Measurements from ENCODE around the gene ABCB8. TPM values are rescaled to one million over a fixed set of nuclear protein-coding genes. Genes with fewer than 3 reads are reported as not detected.
A peak's percentile ranks its signal among the peaks of the same experiment; 100 is the strongest.

The ABCB8 gene
- total and polyA plus RNA-seq, 9 of the 15 experiments (the other 6 are each of a cell fraction or from before 2014, with no cell fraction given), result 7.6 to 106 (median 36.3) TPM

- peak; percentile 57; the same call in 1 of the 2 replicates for TF ChIP-seq ZBTB33 (CRISPR knock-in tag; IDR thresholded peaks at IDR 0.05)
- TF ChIP-seq ZNF3 (CRISPR knock-in tag; IDR thresholded peaks at IDR 0.05), result no peak
- TF ChIP-seq ZNF609 (CRISPR knock-in tag; IDR thresholded peaks at IDR 0.05; ENCODE audit: borderline replicate concordance), result no peak
- TF ChIP-seq FOXA1 (IDR thresholded peaks at IDR 0.05; ENCODE audit: borderline replicate concordance), result no peak
- peak; percentile 44; the same call in 1 of the 2 replicates for TF ChIP-seq NFIC (IDR thresholded peaks at IDR 0.05)
- no peak for TF ChIP-seq ZNF785 (CRISPR knock-in tag; IDR thresholded peaks at IDR 0.05)
- TF ChIP-seq CREBBP (IDR thresholded peaks at IDR 0.05; ENCODE audit: low read depth, low read length), result no peak
- TF ChIP-seq MTF1 (CRISPR knock-in tag; IDR thresholded peaks at IDR 0.05; ENCODE audit: borderline replicate concordance), result no peak
- no peak for TF ChIP-seq ATF1 (CRISPR knock-in tag; IDR thresholded peaks at IDR 0.05)
- peak; percentile 67 for TF ChIP-seq ATF1 (tag; IDR thresholded peaks at IDR 0.05)
- TF ChIP-seq HDGF (IDR thresholded peaks at IDR 0.05), result no peak
- TF ChIP-seq KLF6 (CRISPR knock-in tag; IDR thresholded peaks at IDR 0.05; ENCODE audit: borderline replicate concordance), result no peak
- no peak for TF ChIP-seq FOXP1 (CRISPR knock-in tag; IDR thresholded peaks at IDR 0.05)
- TF ChIP-seq PRDM10 (IDR thresholded peaks at IDR 0.05; ENCODE audit: partially characterized antibody), result peak; percentile 59
- no peak for TF ChIP-seq SRSF9 (IDR thresholded peaks at IDR 0.05; ENCODE audit: borderline replicate concordance, low read depth, low read length)
- no peak for TF ChIP-seq PPARD (CRISPR knock-in tag; IDR thresholded peaks at IDR 0.05)
- peak; percentile 65 for TF ChIP-seq ESRRA (IDR thresholded peaks at IDR 0.05; ENCODE audit: borderline replicate concordance, low read depth)
- TF ChIP-seq RBM22 (IDR thresholded peaks at IDR 0.05; ENCODE audit: low read depth, low read length, poor library complexity, severe bottlenecking), result peak; percentile 95
Observed at GRCh38 chr7:151017953-151018420, 10.3 kb upstream of the ABCB8 start (continued).

Measured in K562 (cell line).